IMR-90 (cell line): ENCODE data around the gene NFATC1. TPM values are rescaled to one million over a fixed set of nuclear protein-coding genes. Genes with fewer than 3 reads are reported as not detected.

ENCODE experiments used
- ATAC-seq: fragments of 200-7000 bp; cut with Tn5 transposase; 2 replicates; pipeline ENCODE4 v1.9.1; 2020; ENCODE audit warnings: low read depth, mild to moderate bottlenecking, moderate library complexity
- BruUV-seq: library from RNA; stranded (reverse); fragments of 400-500 nt; replicated peaks from 2 replicates; lab custom pipeline; 2021; lab: Mats Ljungman, UMichigan
- CTCF ChIA-PET: fragments of 300-600 bp; formaldehyde crosslinking; extraction: SDS; loops from one replicate; lab custom pipeline; 2021; ENCODE audit warnings: antibody characterized with exemption; lab: Yijun Ruan, JAX
- POLR2A ChIA-PET: fragments of 300-600 bp; sonication (Branson Sonifier 250); formaldehyde crosslinking; loops from one replicate; lab custom pipeline; 2022; ENCODE audit warnings: antibody characterized with exemption; ENCODE audit not compliant: unreplicated experiment; lab: Charles Lee
- DNase-seq: peaks from one replicate; pipeline ENCODE4 v3.0.0; 2013
- H2AFZ ChIP-seq: replicated peaks from 2 replicates; pipeline ENCODE3; 2013; ENCODE audit warnings: low read length, mild to moderate bottlenecking; ENCODE audit not compliant: poor library complexity
- H2AK5ac ChIP-seq: 2 replicates; pipeline ENCODE4 v1.6.1; 2013; ENCODE audit warnings: low read depth, low read length, inconsistent platforms
- H2AK9ac ChIP-seq: replicated peaks from 2 replicates; pipeline ENCODE3; 2013; ENCODE audit warnings: mild to moderate bottlenecking, low read depth, low read length, moderate library complexity; ENCODE audit not compliant: poor library complexity
- H2BK120ac ChIP-seq: 2 replicates; pipeline ENCODE4 v1.6.1; 2013; ENCODE audit warnings: low read depth, low read length, inconsistent platforms
- H2BK15ac ChIP-seq: 3 replicates; pipeline ENCODE4 v1.6.1; 2013; ENCODE audit warnings: low read depth, low read length, inconsistent platforms
- H2BK20ac ChIP-seq: 2 replicates; pipeline ENCODE4 v1.6.1; 2013; ENCODE audit warnings: low read depth, mild to moderate bottlenecking, inconsistent platforms, low read length, moderate library complexity
- H2BK5ac ChIP-seq: 2 replicates; pipeline ENCODE4 v1.6.1; 2013; ENCODE audit warnings: mild to moderate bottlenecking, low read depth, low read length, inconsistent platforms; ENCODE audit not compliant: poor library complexity, severe bottlenecking
- H3K14ac ChIP-seq: replicated peaks from 2 replicates; pipeline ENCODE4 v1.6.1; 2013; ENCODE audit warnings: low read depth, low read length, inconsistent platforms
- H3K18ac ChIP-seq: 2 replicates; pipeline ENCODE4 v1.6.1; 2013; ENCODE audit warnings: low read depth, low read length, control low read depth
- H3K23ac ChIP-seq: 2 replicates; pipeline ENCODE4 v1.6.1; 2013; ENCODE audit warnings: low read depth, low read length, inconsistent platforms
- H3K27ac ChIP-seq: 2 replicates; pipeline ENCODE4 v1.5.1; 2013; ENCODE audit warnings: mild to moderate bottlenecking, control low read depth, low read length; ENCODE audit not compliant: insufficient read depth
- H3K27me3 ChIP-seq: 2 replicates; pipeline ENCODE4 v1.6.1; 2013; ENCODE audit warnings: low read length; ENCODE audit not compliant: control insufficient read depth, insufficient read depth
- H3K36me3 ChIP-seq: 2 replicates; pipeline ENCODE4 v1.6.1; 2013; ENCODE audit warnings: low read length, mixed read lengths; ENCODE audit not compliant: control insufficient read depth, insufficient read depth
- H3K4ac ChIP-seq: 2 replicates; pipeline ENCODE4 v1.6.1; 2013; ENCODE audit warnings: low read depth, low read length, inconsistent platforms
- H3K4me1 ChIP-seq: 2 replicates; pipeline ENCODE4 v1.6.1; 2013; ENCODE audit warnings: low read length, mixed read lengths; ENCODE audit not compliant: control insufficient read depth, insufficient read depth
- H3K4me2 ChIP-seq: 2 replicates; pipeline ENCODE4 v1.6.1; 2013; ENCODE audit warnings: low read depth, mild to moderate bottlenecking, control low read depth, low read length, moderate library complexity
- H3K4me3 ChIP-seq: 2 replicates; pipeline ENCODE4 v1.5.1; 2013; ENCODE audit warnings: low read depth, mild to moderate bottlenecking, control low read depth, low read length, moderate library complexity; ENCODE audit not compliant: insufficient read depth
- H3K56ac ChIP-seq: 2 replicates; pipeline ENCODE4 v1.6.1; 2013; ENCODE audit warnings: low read length, inconsistent platforms; ENCODE audit not compliant: insufficient read depth; ENCODE audit errors: extremely low read depth
- H3K79me1 ChIP-seq, 2 experiments: 2 replicates each; pipeline ENCODE4 v1.6.1; 2013; ENCODE audit warnings: low read length in 2 of 2, inconsistent platforms in 1 of 2, low read depth in 1 of 2
- H3K9ac ChIP-seq: 2 replicates; pipeline ENCODE4 v1.6.1; 2013; ENCODE audit warnings: low read depth, low read length, control low read depth
- H3K9me1 ChIP-seq: 2 replicates; pipeline ENCODE4 v1.6.1; 2013; ENCODE audit warnings: low read length, inconsistent platforms; ENCODE audit not compliant: insufficient read depth
- H3K9me3 ChIP-seq: 2 replicates; pipeline ENCODE4 v1.6.1; 2013; ENCODE audit warnings: low read length; ENCODE audit not compliant: control insufficient read depth, insufficient read depth
- H4K20me1 ChIP-seq: 2 replicates; pipeline ENCODE4 v1.6.1; 2013; ENCODE audit warnings: low read length, inconsistent platforms; ENCODE audit not compliant: insufficient read depth
- H4K5ac ChIP-seq: 2 replicates; pipeline ENCODE4 v1.6.1; 2013; ENCODE audit warnings: mild to moderate bottlenecking, low read depth, low read length, control low read depth
- H4K8ac ChIP-seq, 2 experiments: 2 replicates each; pipeline ENCODE4 v1.6.1; 2013; ENCODE audit warnings: low read depth in 2 of 2, low read length in 2 of 2, control low read depth in 1 of 2, inconsistent platforms in 1 of 2
- H4K91ac ChIP-seq: 2 replicates; pipeline ENCODE4 v1.6.1; 2013; ENCODE audit warnings: low read depth, low read length, inconsistent platforms; ENCODE audit not compliant: insufficient read depth
- CTCF ChIP-seq: conservative IDR thresholded peaks from 2 replicates; pipeline ENCODE4 v1.5.1; 2012; ENCODE audit warnings: mild to moderate bottlenecking, low read depth, low read length, improper control_type of control experiment
- NFE2L2 ChIP-seq: fragments of 150-350 bp; IDR thresholded peaks from 2 replicates; pipeline ENCODE4 v1.6.1; 2016; ENCODE audit warnings: low read depth, mild to moderate bottlenecking, low read length
- RFX5 ChIP-seq: IDR thresholded peaks from 2 replicates; pipeline ENCODE4 v1.8.0; 2012; ENCODE audit warnings: low read depth, mild to moderate bottlenecking, low read length, moderate library complexity
- WGBS, 2 experiments: methylation state at CpG; one replicate each; pipeline versions ENCODE4 v1.1.5 to v1.1.7; 2013; ENCODE audit warnings: missing lambda C conversion rate in 2 of 2; ENCODE audit not compliant: insufficient read length in 1 of 2; ENCODE audit errors: extremely low coverage in 2 of 2; 5-methylcytosine and 5-hydroxymethylcytosine counted together
- dilution Hi-C: fragments of 300-500 bp; cut with HindIII; formaldehyde crosslinking; loops from one replicate; pipeline ENCODE4 v1.14.3; 2018; ENCODE audit warnings: low sequenced_read_pairs; ENCODE audit not compliant: unreplicated experiment
- in situ Hi-C: fragments of 300-500 bp; cut with MboI; formaldehyde crosslinking; loops from 3 replicates; pipeline ENCODE4 v1.14.3; 2019; ENCODE audit warnings: low sequenced_read_pairs, inconsistent platforms, mixed read lengths
- intact Hi-C: fragments of 100-400 bp; cut with micrococcal nuclease; formaldehyde crosslinking; loops from 2 replicates; pipeline ENCODE4 v1.10.0; 2022
- polyA plus RNA-seq, 3 experiments: library from polyadenylated mRNA; depleted of rRNA; stranded (reverse); fragments of >200 nt; gene quantifications; 2 replicates each; pipeline ENCODE4 v1.2.3, GENCODE V29; 2012; ENCODE audit warnings: low replicate concordance in 1 of 3
- total RNA-seq: library from RNA; depleted of rRNA; stranded (reverse); fragments of >200 nt; gene quantifications from 2 replicates; pipeline ENCODE4 v1.2.3, GENCODE V29; 2012

NFATC1 gene
- total and polyA plus RNA-seq, 2 of the 4 experiments (the other 2 are of a cell fraction): 0.36 to 1.8 TPM

- Histone ChIP-seq H4K91ac (no peak overlapping the region), H3K4me1 (no peaks in the 10 kb centered on the region), H4K5ac (no peak overlapping the region), H3K4me3 (no peak overlapping the region), H2AFZ (no peak overlapping the region), H3K27ac (no peak overlapping the region), H3K23ac (no peak overlapping the region), H2AK5ac (no peak overlapping the region), H3K4ac (no peak overlapping the region), H2BK5ac (no peak overlapping the region), H3K79me1 (no peaks in the 10 kb centered on the region), H3K9me3 (no peaks in the 10 kb centered on the region), H2BK120ac (no peak overlapping the region), H3K27me3 (no peaks in the 10 kb centered on the region), H3K4me2 (no peak overlapping the region), H4K20me1 (no peaks in the 10 kb centered on the region), H3K14ac (no peak overlapping the region), H3K9me1 (no peaks in the 10 kb centered on the region), H3K18ac (no peak overlapping the region), H3K9ac (no peak overlapping the region), H2BK20ac (no peak overlapping the region), H3K36me3 (peaks cover 4% of the 10 kb centered on the region; the same call in 1 of the 2 replicates), H2BK15ac (no peak overlapping the region), H3K56ac (no peak overlapping the region), H4K8ac (no peak overlapping the region), H2AK9ac (no peak overlapping the region)
- ChIA-PET CTCF (no interaction called here), POLR2A (no interaction called here)
- whole genome bisulfite sequencing, 2 experiments: 81% methylated on average over 4 of the region's 27 CpGs; no CpG with 5 or more reads in 1 of the 2 experiments
- BruUV-seq: no TSS peak
- no peak for DNase-seq
- no peak for TF ChIP-seq CTCF
- no peak for TF ChIP-seq NFE2L2
- TF ChIP-seq RFX5: no peak
- dilution Hi-C loops (no loop called here), in situ Hi-C loops (no loop called here), intact Hi-C loops (no loop called here)
- no peak for ATAC-seq
These were observed 10.2 kb downstream of the NFATC1 start for GRCh38 chr18:79405781-79406575.
